Measurements from ENCODE around the gene TSPAN18.

TSPAN18 gene

DNA sequence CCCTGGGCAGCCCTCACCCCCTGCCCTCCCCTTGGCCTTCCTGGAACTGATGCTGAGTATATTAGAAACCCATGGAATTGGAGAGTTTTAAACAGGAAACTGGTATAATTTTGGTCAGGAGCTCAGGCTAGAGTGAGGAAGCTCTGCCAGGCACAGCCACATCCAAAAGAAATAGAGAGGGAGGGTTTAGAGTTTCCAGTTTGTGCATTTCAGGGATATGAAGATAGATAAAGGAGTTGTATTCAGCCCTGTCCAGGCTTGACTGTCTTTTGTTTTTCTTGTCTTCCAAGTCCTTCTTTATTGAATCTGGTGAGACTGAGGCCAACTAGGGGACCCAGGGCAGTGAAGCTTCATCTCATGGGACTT, 71.8 kb downstream of the TSPAN18 start (continued):
- TF ChIP-seq ZNF266 (tag by site-specific recombination; IDR thresholded peaks at IDR 0.05; ENCODE audit: low read depth) (no peak), HOXC10 (CRISPR knock-in tag; IDR thresholded peaks at IDR 0.05) (no peak), ZBTB48 (tag by site-specific recombination; IDR thresholded peaks at IDR 0.05) (no peak)
- TF ChIP-seq, protein P1, sequence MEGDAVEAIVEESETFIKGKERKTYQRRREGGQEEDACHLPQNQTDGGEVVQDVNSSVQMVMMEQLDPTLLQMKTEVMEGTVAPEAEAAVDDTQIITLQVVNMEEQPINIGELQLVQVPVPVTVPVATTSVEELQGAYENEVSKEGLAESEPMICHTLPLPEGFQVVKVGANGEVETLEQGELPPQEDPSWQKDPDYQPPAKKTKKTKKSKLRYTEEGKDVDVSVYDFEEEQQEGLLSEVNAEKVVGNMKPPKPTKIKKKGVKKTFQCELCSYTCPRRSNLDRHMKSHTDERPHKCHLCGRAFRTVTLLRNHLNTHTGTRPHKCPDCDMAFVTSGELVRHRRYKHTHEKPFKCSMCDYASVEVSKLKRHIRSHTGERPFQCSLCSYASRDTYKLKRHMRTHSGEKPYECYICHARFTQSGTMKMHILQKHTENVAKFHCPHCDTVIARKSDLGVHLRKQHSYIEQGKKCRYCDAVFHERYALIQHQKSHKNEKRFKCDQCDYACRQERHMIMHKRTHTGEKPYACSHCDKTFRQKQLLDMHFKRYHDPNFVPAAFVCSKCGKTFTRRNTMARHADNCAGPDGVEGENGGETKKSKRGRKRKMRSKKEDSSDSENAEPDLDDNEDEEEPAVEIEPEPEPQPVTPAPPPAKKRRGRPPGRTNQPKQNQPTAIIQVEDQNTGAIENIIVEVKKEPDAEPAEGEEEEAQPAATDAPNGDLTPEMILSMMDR (tag by site-specific recombination; IDR thresholded peaks at IDR 0.05): no peak
- TF ChIP-seq, protein P2, sequence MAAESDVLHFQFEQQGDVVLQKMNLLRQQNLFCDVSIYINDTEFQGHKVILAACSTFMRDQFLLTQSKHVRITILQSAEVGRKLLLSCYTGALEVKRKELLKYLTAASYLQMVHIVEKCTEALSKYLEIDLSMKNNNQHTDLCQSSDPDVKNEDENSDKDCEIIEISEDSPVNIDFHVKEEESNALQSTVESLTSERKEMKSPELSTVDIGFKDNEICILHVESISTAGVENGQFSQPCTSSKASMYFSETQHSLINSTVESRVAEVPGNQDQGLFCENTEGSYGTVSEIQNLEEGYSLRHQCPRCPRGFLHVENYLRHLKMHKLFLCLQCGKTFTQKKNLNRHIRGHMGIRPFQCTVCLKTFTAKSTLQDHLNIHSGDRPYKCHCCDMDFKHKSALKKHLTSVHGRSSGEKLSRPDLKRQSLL (tag by site-specific recombination; IDR thresholded peaks at IDR 0.05): no peak

DNA sequence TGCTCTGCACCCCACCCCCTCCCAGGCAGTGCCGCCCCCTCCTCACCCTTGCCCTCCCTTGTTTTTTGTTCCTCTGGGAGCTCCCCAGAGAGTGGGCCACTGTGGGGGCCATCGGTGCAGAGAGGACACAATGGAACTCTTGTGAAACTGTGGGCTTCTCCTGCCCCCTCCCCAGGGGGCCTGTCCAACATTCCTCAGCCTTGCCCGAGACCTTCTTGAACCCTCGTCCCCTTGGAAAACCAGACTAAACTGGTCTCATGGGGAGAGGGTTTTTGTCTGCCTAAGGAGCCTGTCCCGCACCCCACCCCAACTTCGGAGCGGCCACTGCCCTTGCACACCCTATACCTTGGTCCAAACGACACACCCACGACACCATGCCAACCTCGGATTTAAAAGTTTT, 72.2 kb downstream of the TSPAN18 start:
- TF ChIP-seq, protein P3, sequence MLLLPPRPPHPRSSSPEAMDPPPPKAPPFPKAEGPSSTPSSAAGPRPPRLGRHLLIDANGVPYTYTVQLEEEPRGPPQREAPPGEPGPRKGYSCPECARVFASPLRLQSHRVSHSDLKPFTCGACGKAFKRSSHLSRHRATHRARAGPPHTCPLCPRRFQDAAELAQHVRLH (tag by site-specific recombination; IDR thresholded peaks at IDR 0.05): no peak
- TF ChIP-seq, protein P4, sequence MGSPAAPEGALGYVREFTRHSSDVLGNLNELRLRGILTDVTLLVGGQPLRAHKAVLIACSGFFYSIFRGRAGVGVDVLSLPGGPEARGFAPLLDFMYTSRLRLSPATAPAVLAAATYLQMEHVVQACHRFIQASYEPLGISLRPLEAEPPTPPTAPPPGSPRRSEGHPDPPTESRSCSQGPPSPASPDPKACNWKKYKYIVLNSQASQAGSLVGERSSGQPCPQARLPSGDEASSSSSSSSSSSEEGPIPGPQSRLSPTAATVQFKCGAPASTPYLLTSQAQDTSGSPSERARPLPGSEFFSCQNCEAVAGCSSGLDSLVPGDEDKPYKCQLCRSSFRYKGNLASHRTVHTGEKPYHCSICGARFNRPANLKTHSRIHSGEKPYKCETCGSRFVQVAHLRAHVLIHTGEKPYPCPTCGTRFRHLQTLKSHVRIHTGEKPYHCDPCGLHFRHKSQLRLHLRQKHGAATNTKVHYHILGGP (tag by site-specific recombination; IDR thresholded peaks at IDR 0.05): no peak
- TF ChIP-seq, protein P5, sequence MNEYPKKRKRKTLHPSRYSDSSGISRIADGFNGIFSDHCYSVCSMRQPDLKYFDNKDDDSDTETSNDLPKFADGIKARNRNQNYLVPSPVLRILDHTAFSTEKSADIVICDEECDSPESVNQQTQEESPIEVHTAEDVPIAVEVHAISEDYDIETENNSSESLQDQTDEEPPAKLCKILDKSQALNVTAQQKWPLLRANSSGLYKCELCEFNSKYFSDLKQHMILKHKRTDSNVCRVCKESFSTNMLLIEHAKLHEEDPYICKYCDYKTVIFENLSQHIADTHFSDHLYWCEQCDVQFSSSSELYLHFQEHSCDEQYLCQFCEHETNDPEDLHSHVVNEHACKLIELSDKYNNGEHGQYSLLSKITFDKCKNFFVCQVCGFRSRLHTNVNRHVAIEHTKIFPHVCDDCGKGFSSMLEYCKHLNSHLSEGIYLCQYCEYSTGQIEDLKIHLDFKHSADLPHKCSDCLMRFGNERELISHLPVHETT (tag by site-specific recombination; IDR thresholded peaks at IDR 0.05): no peak
- no peak for TF ChIP-seq ZNF623 (tag by site-specific recombination; IDR thresholded peaks at IDR 0.05)
- TF ChIP-seq, protein P6, sequence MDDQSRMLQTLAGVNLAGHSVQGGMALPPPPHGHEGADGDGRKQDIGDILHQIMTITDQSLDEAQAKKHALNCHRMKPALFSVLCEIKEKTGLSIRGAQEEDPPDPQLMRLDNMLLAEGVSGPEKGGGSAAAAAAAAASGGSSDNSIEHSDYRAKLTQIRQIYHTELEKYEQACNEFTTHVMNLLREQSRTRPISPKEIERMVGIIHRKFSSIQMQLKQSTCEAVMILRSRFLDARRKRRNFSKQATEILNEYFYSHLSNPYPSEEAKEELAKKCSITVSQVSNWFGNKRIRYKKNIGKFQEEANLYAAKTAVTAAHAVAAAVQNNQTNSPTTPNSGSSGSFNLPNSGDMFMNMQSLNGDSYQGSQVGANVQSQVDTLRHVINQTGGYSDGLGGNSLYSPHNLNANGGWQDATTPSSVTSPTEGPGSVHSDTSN (CRISPR knock-in tag; IDR thresholded peaks at IDR 0.05): no peak
- TF ChIP-seq ZNF76 (tag by site-specific recombination; IDR thresholded peaks at IDR 0.05; ENCODE audit: borderline replicate concordance, low read depth): no peak
- no peak for TF ChIP-seq ZNF248 (tag by site-specific recombination; IDR thresholded peaks at IDR 0.05)
- no peak for TF ChIP-seq SALL2 (tag by site-specific recombination; IDR thresholded peaks at IDR 0.05; ENCODE audit: borderline replicate concordance)
- TF ChIP-seq ZNF423 (tag by site-specific recombination; IDR thresholded peaks at IDR 0.05): no peak
- no peak for TF ChIP-seq ZNF121 (tag by site-specific recombination; IDR thresholded peaks at IDR 0.05)
- TF ChIP-seq, protein P1 (tag by site-specific recombination; IDR thresholded peaks at IDR 0.05): no peak
- no peak for TF ChIP-seq ZNF600 (tag by site-specific recombination; IDR thresholded peaks at IDR 0.05)
- TF ChIP-seq ZNF37A (tag by site-specific recombination; IDR thresholded peaks at IDR 0.05): no peak
- TF ChIP-seq HOXA7 (CRISPR knock-in tag; IDR thresholded peaks at IDR 0.05; ENCODE audit: borderline replicate concordance): no peak
- TF ChIP-seq ZNF223 (tag by site-specific recombination; IDR thresholded peaks at IDR 0.05): no peak
- no peak for TF ChIP-seq ZNF354C (tag by site-specific recombination; IDR thresholded peaks at IDR 0.05; ENCODE audit: borderline replicate concordance, low read depth)
- TF ChIP-seq ZNF239 (tag by site-specific recombination; IDR thresholded peaks at IDR 0.05): no peak
- TF ChIP-seq ZSCAN23 (tag by site-specific recombination; IDR thresholded peaks at IDR 0.05): no peak
- Histone ChIP-seq H3K4me1 (ENCODE audit: control insufficient read depth, insufficient read depth, low read length) (no peaks in the 10 kb centered on the region), H3K9me3 (ENCODE audit: control insufficient read depth, insufficient read depth, low read depth, low read length) (no peaks in the 10 kb centered on the region), H3K27ac (ENCODE audit: extremely low read depth, low read depth, low read length) (no peak overlapping the region), H3K36me3 (ENCODE audit: control insufficient read depth in 2 of 2, insufficient read depth in 1 of 2, low read length in 2 of 2) (no peaks in the 10 kb centered on the region), H3K4me3 (ENCODE audit: low read depth, low read length) (no peak overlapping the region)
- POLR2A ChIA-PET: no interaction called here
- CTCF ChIA-PET: interaction anchor here (0.9 kb wide), 1 partner anchor 22 kb away, joined by 3 read pairs; no protein-coding TSS in a partner anchor
